ENCODE data around the gene ZCWPW1. TPM values are rescaled to one million over a fixed set of nuclear protein-coding genes. Genes with fewer than 3 reads are reported as not detected.

The ZCWPW1 gene
- 2.1 and 3.2 TPM in 2 replicates for total RNA-seq

GRCh38 chr7:100428199-100428966 is at the start of gene ZCWPW1:
ZCWPW1 (minus strand) TSS chr7:100428703; CDS start chr7:100420649, 8,054 bp downstream.

GRCh38 chr7:100464210-100464660 is 35.7 kb upstream of the ZCWPW1 start, which contains the start of gene SPACDR:
SPACDR (minus strand) TSS chr7:100464260; CDS start chr7:100464025, 235 bp downstream.

GRCh38 chr7:100429637-100430492 is 1.4 kb upstream of the ZCWPW1 start, which contains the start of gene MEPCE:
MEPCE (plus strand) TSS chr7:100429831; CDS start chr7:100430019, 188 bp downstream.

GRCh38 chr7:100373261-100373831 is 55.2 kb downstream of the ZCWPW1 start, which contains the start of gene PILRA:
PILRA (plus strand) TSS chr7:100373487; CDS start chr7:100373657, 170 bp downstream.

GRCh38 chr7:100358027-100358856 is 70.3 kb downstream of the ZCWPW1 start, which contains the start of gene PILRB:
PILRB (plus strand) TSS chr7:100358117; CDS start chr7:100358303, 186 bp downstream.

Other genes with a start within 250 kb of the ZCWPW1 start
- not detected in 2 replicates for gene PVRIG, start 208.8 kb downstream of the ZCWPW1 start, total RNA-seq
- gene SPDYE3, start 121.0 kb downstream of the ZCWPW1 start, total RNA-seq: not detected in 2 replicates
- gene PILRB, start 70.6 kb downstream of the ZCWPW1 start, total RNA-seq: 3.2 and 6.1 TPM in 2 replicates
- gene PILRA, start 55.2 kb downstream of the ZCWPW1 start, total RNA-seq: 1.2 TPM in 1 of 2 replicates, not detected in the other
- gene MEPCE, start 1.1 kb upstream of the ZCWPW1 start, total RNA-seq: 28.8 and 29.5 TPM in 2 replicates
- gene PPP1R35, start 7.8 kb upstream of the ZCWPW1 start, total RNA-seq: 7.6 and 8.8 TPM in 2 replicates
- 0.44 and 5.0 TPM in 2 replicates for gene SPACDR, start 35.6 kb upstream of the ZCWPW1 start, total RNA-seq
- gene TSC22D4, start 50.5 kb upstream of the ZCWPW1 start, total RNA-seq: 37.2 and 43.4 TPM in 2 replicates
- 0.59 and 0.94 TPM in 2 replicates for gene NYAP1, start 55.2 kb upstream of the ZCWPW1 start, total RNA-seq
- 17.9 and 35.0 TPM in 2 replicates for gene AGFG2, start 110.5 kb upstream of the ZCWPW1 start, total RNA-seq
- not detected in 2 replicates for gene SAP25, start 145.2 kb upstream of the ZCWPW1 start, total RNA-seq
- gene LRCH4, start 157.4 kb upstream of the ZCWPW1 start, total RNA-seq: 21.3 and 44.0 TPM in 2 replicates
- gene FBXO24, start 157.6 kb upstream of the ZCWPW1 start, total RNA-seq: not detected in 2 replicates
- gene PCOLCE, start 173.7 kb upstream of the ZCWPW1 start, total RNA-seq: 692 and 708 TPM in 2 replicates
- 17.6 and 21.9 TPM in 2 replicates for gene MOSPD3, start 183.8 kb upstream of the ZCWPW1 start, total RNA-seq
- gene TFR2, start 212.8 kb upstream of the ZCWPW1 start, total RNA-seq: 1.4 TPM in 1 of 2 replicates, not detected in the other
- gene ACTL6B, start 227.7 kb upstream of the ZCWPW1 start, total RNA-seq: not detected in 2 replicates
- 134 and 160 TPM in 2 replicates for gene GNB2, start 245.0 kb upstream of the ZCWPW1 start, total RNA-seq